Measurements from ENCODE around the gene LINGO1. TPM values are rescaled to one million over a fixed set of nuclear protein-coding genes. Genes with fewer than 3 reads are reported as not detected.

The LINGO1 gene
- total RNA-seq, 1 experiment from 2014 or later, result 51.3 TPM

GRCh38 chr15:77622209-77622933 is 10.3 kb downstream of the LINGO1 start:
- Mint-ChIP-seq H3K9me3 (no peaks in the 10 kb centered on the region), H3K36me3 (peaks cover 5% of the 10 kb centered on the region; the same call in 1 of the 2 replicates), H3K4me1 (peaks cover 79% of the 10 kb centered on the region), H3K27ac (peak overlapping the region; percentile 88), H3K4me3 (peak overlapping the region; percentile 22; the same call in 1 of the 2 replicates), H3K27me3 (ENCODE audit: low read depth) (no peaks in the 10 kb centered on the region)
- ATAC-seq, result peak; percentile 52
- DNase-seq (ENCODE audit: low spot score), result peak; percentile 60
- TF ChIP-seq, protein P1, sequence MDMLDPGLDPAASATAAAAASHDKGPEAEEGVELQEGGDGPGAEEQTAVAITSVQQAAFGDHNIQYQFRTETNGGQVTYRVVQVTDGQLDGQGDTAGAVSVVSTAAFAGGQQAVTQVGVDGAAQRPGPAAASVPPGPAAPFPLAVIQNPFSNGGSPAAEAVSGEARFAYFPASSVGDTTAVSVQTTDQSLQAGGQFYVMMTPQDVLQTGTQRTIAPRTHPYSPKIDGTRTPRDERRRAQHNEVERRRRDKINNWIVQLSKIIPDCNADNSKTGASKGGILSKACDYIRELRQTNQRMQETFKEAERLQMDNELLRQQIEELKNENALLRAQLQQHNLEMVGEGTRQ (CRISPR knock-in tag; IDR thresholded peaks at IDR 0.05), result peak; percentile 38
- no peak for TF ChIP-seq ZNF416 (CRISPR knock-in tag; IDR thresholded peaks at IDR 0.05)
- TF ChIP-seq ZNF121 (CRISPR knock-in tag; IDR thresholded peaks at IDR 0.05), result peak; percentile 73
- peak; percentile 92 for TF ChIP-seq ZNF281 (CRISPR knock-in tag; IDR thresholded peaks at IDR 0.05)
- peak; percentile 73 for TF ChIP-seq MAX (CRISPR knock-in tag; IDR thresholded peaks at IDR 0.05)
- POLR2A ChIA-PET, result interaction anchor here (1.0 to 1.7 kb wide), 2 partner anchors 9 to 11 kb away, joined by 6 to 9 read pairs; partner anchors contain the start of gene LINGO1
- CTCF ChIA-PET, result interaction anchor here (0.6 to 5.4 kb wide), 14 partner anchors 9 to 278 kb away, joined by 3 to 88 read pairs (median 6); partner anchors contain the start of gene LINGO1

- no peaks in the 10 kb centered on the region for H3K9me3 Mint-ChIP-seq
- CTCF ChIA-PET, result interaction anchor here (1.4 to 5.4 kb wide), 7 partner anchors 9 to 279 kb away, joined by 3 to 88 read pairs (median 13); partner anchors contain the start of gene LINGO1
- peak overlapping the region; percentile 88 for H3K27ac Mint-ChIP-seq
- DNase-seq (ENCODE audit: low spot score) (no peak), ATAC-seq (no peak)
- peaks cover 5% of the 10 kb centered on the region; the same call in 1 of the 2 replicates for H3K36me3 Mint-ChIP-seq
- TF ChIP-seq SOX15 (CRISPR knock-in tag; IDR thresholded peaks at IDR 0.05), result no peak
- TF ChIP-seq, protein P2, sequence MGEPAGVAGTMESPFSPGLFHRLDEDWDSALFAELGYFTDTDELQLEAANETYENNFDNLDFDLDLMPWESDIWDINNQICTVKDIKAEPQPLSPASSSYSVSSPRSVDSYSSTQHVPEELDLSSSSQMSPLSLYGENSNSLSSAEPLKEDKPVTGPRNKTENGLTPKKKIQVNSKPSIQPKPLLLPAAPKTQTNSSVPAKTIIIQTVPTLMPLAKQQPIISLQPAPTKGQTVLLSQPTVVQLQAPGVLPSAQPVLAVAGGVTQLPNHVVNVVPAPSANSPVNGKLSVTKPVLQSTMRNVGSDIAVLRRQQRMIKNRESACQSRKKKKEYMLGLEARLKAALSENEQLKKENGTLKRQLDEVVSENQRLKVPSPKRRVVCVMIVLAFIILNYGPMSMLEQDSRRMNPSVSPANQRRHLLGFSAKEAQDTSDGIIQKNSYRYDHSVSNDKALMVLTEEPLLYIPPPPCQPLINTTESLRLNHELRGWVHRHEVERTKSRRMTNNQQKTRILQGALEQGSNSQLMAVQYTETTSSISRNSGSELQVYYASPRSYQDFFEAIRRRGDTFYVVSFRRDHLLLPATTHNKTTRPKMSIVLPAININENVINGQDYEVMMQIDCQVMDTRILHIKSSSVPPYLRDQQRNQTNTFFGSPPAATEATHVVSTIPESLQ (CRISPR knock-in tag; IDR thresholded peaks at IDR 0.05), result no peak
- TF ChIP-seq RELA (CRISPR knock-in tag; IDR thresholded peaks at IDR 0.05; ENCODE audit: borderline replicate concordance), result 0 out of 2 replicates have a peak, but pooled peaks have one; percentile 22
- 0 out of 2 replicates have a peak, but pooled peaks have one; percentile 65 for TF ChIP-seq CREB1 (CRISPR knock-in tag; IDR thresholded peaks at IDR 0.05)
- peak; percentile 51; the same call in 1 of the 2 replicates for TF ChIP-seq FOXP1 (CRISPR knock-in tag; IDR thresholded peaks at IDR 0.05; ENCODE audit: borderline replicate concordance)
- TF ChIP-seq GTF2I (CRISPR knock-in tag; conservative IDR thresholded peaks at IDR 0.05), result no peak
- POLR2A ChIA-PET, result interaction anchor here (0.6 to 1.7 kb wide), 2 partner anchors 12 to 117 kb away, joined by 4 to 9 read pairs; partner anchors contain the start of gene LINGO1
- H3K4me3 Mint-ChIP-seq, result peak overlapping the region; percentile 22; the same call in 1 of the 2 replicates
- H3K27me3 Mint-ChIP-seq (ENCODE audit: low read depth), result no peaks in the 10 kb centered on the region
- peaks cover 74% of the 10 kb centered on the region for H3K4me1 Mint-ChIP-seq
Measured at GRCh38 chr15:77621847-77622208, 10.9 kb downstream of the LINGO1 start.

GRCh38 chr15:77620960-77621647 is 11.6 kb downstream of the LINGO1 start:
- no peak for DNase-seq (ENCODE audit: low spot score)
- CTCF ChIA-PET, result interaction anchor here (0.7 to 5.4 kb wide), 6 partner anchors 13 to 279 kb away, joined by 3 to 88 read pairs (median 6); partner anchors contain the start of gene LINGO1
- Mint-ChIP-seq H3K4me1 (peaks cover 73% of the 10 kb centered on the region), H3K36me3 (peaks cover 5% of the 10 kb centered on the region; the same call in 1 of the 2 replicates), H3K4me3 (no peak overlapping the region), H3K27me3 (ENCODE audit: low read depth) (no peaks in the 10 kb centered on the region; the same call in 1 of the 2 replicates), H3K9me3 (no peaks in the 10 kb centered on the region), H3K27ac (no peak overlapping the region; the same call in 1 of the 2 replicates)
- no peak for ATAC-seq
- 0 out of 2 replicates have a peak, but pooled peaks have one; percentile 10 for TF ChIP-seq GTF2I (CRISPR knock-in tag; conservative IDR thresholded peaks at IDR 0.05)
- TF ChIP-seq ZNF121 (CRISPR knock-in tag; IDR thresholded peaks at IDR 0.05), result peak; percentile 20; the same call in 1 of the 2 replicates
- no peak for TF ChIP-seq ATF1 (CRISPR knock-in tag; IDR thresholded peaks at IDR 0.05)
- POLR2A ChIA-PET, result interaction anchor here (0.6 to 1.7 kb wide), 2 partner anchors 12 to 118 kb away, joined by 4 to 9 read pairs; partner anchors contain the start of gene LINGO1

Data from WTC11 (cell line).